Neural crest cell (in vitro differentiated cells): ENCODE results near the gene DUSP5. TPM values are rescaled to one million over a fixed set of nuclear protein-coding genes. Genes with fewer than 3 reads are reported as not detected.

Experiments
- DNase-seq: peaks from one replicate; pipeline ENCODE4 v3.0.0; 2021; ENCODE audit warnings: low read depth, mixed read lengths, low spot score
- H3K27ac Mint-ChIP-seq: one replicate; pipeline ENCODE4 v1.8.0; 2021; ENCODE audit warnings: mild to moderate bottlenecking, mixed read lengths; ENCODE audit not compliant: unreplicated experiment
- H3K27me3 Mint-ChIP-seq: 2 replicates; pipeline ENCODE4 v1.8.0; 2021; ENCODE audit warnings: low read depth, mild to moderate bottlenecking, mixed read lengths
- H3K36me3 Mint-ChIP-seq: 2 replicates; pipeline ENCODE4 v1.8.0; 2021; ENCODE audit warnings: low read depth, mild to moderate bottlenecking, mixed read lengths
- H3K4me1 Mint-ChIP-seq: 2 replicates; pipeline ENCODE4 v1.8.0; 2021; ENCODE audit warnings: mixed read lengths
- H3K4me3 Mint-ChIP-seq: one replicate; pipeline ENCODE4 v1.8.0; 2021; ENCODE audit warnings: mild to moderate bottlenecking, mixed read lengths
- H3K9me3 Mint-ChIP-seq: 2 replicates; pipeline ENCODE4 v1.8.0; 2021; ENCODE audit warnings: mixed read lengths
- total RNA-seq: library from RNA; stranded (reverse); gene quantifications from 2 replicates; pipeline ENCODE4 v1.2.1, GENCODE V29; 2021
- TF ChIP-seq, protein P1 (sequence below): fragments of 200-600 bp; sonication (generic); conservative IDR thresholded peaks from 2 replicates; pipeline ENCODE4 v1.5.0; 2021; ENCODE audit warnings: antibody characterized with exemption, mild to moderate bottlenecking

DUSP5 gene
- total RNA-seq, 1 donor from 2014 or later, result 2.5 TPM

DNA sequence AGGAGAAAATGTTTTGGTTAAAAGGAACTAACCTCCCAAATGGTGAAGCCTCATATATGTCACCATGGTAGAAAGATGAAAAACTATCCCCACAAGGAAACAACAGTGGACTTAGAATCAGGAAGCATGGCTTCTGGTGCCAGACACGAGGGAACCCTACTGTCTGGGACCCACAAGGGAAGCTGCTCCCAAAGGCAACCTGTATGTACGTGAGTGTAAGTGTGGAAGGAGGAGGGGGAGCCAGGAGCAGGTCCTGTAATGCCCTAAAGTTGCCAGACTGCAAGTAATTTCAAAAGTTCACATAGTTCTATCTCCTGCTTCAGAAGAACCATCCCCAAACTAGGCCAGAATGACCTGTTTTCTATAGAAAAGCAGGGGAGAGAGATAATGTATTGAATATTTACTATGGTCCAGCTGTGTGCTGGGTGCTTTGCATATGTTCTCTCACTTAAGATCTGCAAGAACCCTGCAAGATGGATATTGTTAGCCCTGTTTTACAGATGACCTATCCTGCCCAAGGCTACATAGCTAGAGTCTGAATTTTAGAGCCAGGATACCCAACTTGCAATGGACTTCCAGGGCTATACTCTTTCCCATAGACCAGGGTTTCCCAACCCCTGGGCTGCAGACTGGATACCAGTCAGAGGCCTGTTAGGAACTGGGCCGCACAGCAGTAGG lies 19.2 kb downstream of the DUSP5 start:
- no peaks in the 10 kb centered on the region for H3K27me3 Mint-ChIP-seq
- no peak overlapping the region for H3K4me3 Mint-ChIP-seq
- H3K36me3 Mint-ChIP-seq, result peaks cover 5% of the 10 kb centered on the region
- no peaks in the 10 kb centered on the region for H3K9me3 Mint-ChIP-seq
- no peak for DNase-seq
- TF ChIP-seq, protein P1, sequence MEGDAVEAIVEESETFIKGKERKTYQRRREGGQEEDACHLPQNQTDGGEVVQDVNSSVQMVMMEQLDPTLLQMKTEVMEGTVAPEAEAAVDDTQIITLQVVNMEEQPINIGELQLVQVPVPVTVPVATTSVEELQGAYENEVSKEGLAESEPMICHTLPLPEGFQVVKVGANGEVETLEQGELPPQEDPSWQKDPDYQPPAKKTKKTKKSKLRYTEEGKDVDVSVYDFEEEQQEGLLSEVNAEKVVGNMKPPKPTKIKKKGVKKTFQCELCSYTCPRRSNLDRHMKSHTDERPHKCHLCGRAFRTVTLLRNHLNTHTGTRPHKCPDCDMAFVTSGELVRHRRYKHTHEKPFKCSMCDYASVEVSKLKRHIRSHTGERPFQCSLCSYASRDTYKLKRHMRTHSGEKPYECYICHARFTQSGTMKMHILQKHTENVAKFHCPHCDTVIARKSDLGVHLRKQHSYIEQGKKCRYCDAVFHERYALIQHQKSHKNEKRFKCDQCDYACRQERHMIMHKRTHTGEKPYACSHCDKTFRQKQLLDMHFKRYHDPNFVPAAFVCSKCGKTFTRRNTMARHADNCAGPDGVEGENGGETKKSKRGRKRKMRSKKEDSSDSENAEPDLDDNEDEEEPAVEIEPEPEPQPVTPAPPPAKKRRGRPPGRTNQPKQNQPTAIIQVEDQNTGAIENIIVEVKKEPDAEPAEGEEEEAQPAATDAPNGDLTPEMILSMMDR, result no peak
- H3K27ac Mint-ChIP-seq, result no peak overlapping the region
- H3K4me1 Mint-ChIP-seq, result no peaks in the 10 kb centered on the region

GRCh38 chr10:110522365-110522988 lies 24.8 kb downstream of the DUSP5 start:
- H3K27ac Mint-ChIP-seq, result no peak overlapping the region
- TF ChIP-seq, protein P1, result no peak

GRCh38 chr10:110523736-110524135 lies 26.0 kb downstream of the DUSP5 start:
- DNase-seq, result no peak
- H3K4me1 Mint-ChIP-seq, result no peaks in the 10 kb centered on the region
- H3K27ac Mint-ChIP-seq, result no peak overlapping the region

More at GRCh38 chr10:110522365-110522988, 24.8 kb downstream of the DUSP5 start:
- Mint-ChIP-seq H3K27me3 (no peaks in the 10 kb centered on the region), H3K9me3 (no peaks in the 10 kb centered on the region), H3K4me3 (no peak overlapping the region), H3K4me1 (no peaks in the 10 kb centered on the region), H3K36me3 (no peaks in the 10 kb centered on the region)
- DNase-seq, result no peak

GRCh38 chr10:110524179-110524858 lies 26.6 kb downstream of the DUSP5 start:
- TF ChIP-seq, protein P1, result no peak
- Mint-ChIP-seq H3K4me1 (no peaks in the 10 kb centered on the region), H3K9me3 (no peaks in the 10 kb centered on the region), H3K27ac (no peak overlapping the region), H3K27me3 (peaks cover 4% of the 10 kb centered on the region), H3K4me3 (no peak overlapping the region), H3K36me3 (no peaks in the 10 kb centered on the region)
- DNase-seq, result no peak

More at GRCh38 chr10:110523736-110524135, 26.0 kb downstream of the DUSP5 start:
- peaks cover 3% of the 10 kb centered on the region for H3K27me3 Mint-ChIP-seq
- no peak overlapping the region for H3K4me3 Mint-ChIP-seq
- TF ChIP-seq, protein P1, result no peak
- H3K36me3 Mint-ChIP-seq, result no peaks in the 10 kb centered on the region
- H3K9me3 Mint-ChIP-seq, result no peaks in the 10 kb centered on the region

DNA sequence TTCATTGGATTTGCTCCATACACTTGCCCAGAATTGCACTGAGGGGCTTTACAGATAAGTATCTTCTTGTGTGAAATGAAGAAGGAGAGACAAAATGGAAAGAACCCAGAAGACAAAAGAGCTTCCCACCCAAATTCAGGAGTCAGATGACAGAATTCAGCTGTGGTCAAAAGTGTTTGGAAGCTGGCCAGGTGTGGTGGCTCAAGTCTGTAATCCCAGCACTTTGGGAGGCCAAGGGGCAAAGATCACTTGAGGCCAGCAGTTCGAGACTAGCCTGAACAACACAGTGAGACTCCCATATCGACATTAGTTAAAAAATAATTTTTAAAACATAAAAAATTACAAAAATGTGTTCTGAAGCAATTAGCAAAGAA lies 27.1 kb downstream of the DUSP5 start:
- Mint-ChIP-seq H3K9me3 (no peaks in the 10 kb centered on the region), H3K4me1 (no peaks in the 10 kb centered on the region), H3K27ac (no peak overlapping the region), H3K27me3 (peaks cover 10% of the 10 kb centered on the region), H3K36me3 (no peaks in the 10 kb centered on the region), H3K4me3 (no peak overlapping the region)
- TF ChIP-seq, protein P1, result no peak
- no peak for DNase-seq
